ENCODE measurements around the gene MAN2A1.

Gene MAN2A1

GRCh38 chr5:109688970-109689739 lies 572 bp upstream of the MAN2A1 start:
- H3K27ac ChIP-seq: peak overlapping the region; percentile 96
- no peaks in the 10 kb centered on the region for H3K36me3 ChIP-seq
- peak; percentile 32 for TF ChIP-seq CTCF (IDR thresholded peaks at IDR 0.05)
- no peaks in the 10 kb centered on the region for H3K27me3 ChIP-seq
- H3K4me3 ChIP-seq (ENCODE audit: low read depth in 1 of 2, low read length in 1 of 2): peak overlapping the region; percentile 94 to 97
- H3K9me3 ChIP-seq: no peaks in the 10 kb centered on the region
- H3K4me1 ChIP-seq (ENCODE audit: control insufficient read depth in 1 of 2, insufficient read depth in 1 of 2, low read depth in 1 of 2, low read length in 1 of 2): peaks cover 32 to 33% of the 10 kb centered on the region in 2 experiments

- Histone ChIP-seq H3K36me3 (no peaks in the 10 kb centered on the region), H3K27ac (peak overlapping the region; percentile 96), H3K9me3 (no peaks in the 10 kb centered on the region), H3K27me3 (no peaks in the 10 kb centered on the region), H3K4me3 (ENCODE audit: low read depth in 1 of 2, low read length in 1 of 2) (peak overlapping the region; percentile 94 to 97), H3K4me1 (ENCODE audit: control insufficient read depth in 1 of 2, insufficient read depth in 1 of 2, low read depth in 1 of 2, low read length in 1 of 2) (peaks cover 23 to 33% of the 10 kb centered on the region in 2 experiments)
- no peak for TF ChIP-seq CTCF (IDR thresholded peaks at IDR 0.05)
Measured at GRCh38 chr5:109690242-109690974, 681 bp downstream of the MAN2A1 start.

DNA sequence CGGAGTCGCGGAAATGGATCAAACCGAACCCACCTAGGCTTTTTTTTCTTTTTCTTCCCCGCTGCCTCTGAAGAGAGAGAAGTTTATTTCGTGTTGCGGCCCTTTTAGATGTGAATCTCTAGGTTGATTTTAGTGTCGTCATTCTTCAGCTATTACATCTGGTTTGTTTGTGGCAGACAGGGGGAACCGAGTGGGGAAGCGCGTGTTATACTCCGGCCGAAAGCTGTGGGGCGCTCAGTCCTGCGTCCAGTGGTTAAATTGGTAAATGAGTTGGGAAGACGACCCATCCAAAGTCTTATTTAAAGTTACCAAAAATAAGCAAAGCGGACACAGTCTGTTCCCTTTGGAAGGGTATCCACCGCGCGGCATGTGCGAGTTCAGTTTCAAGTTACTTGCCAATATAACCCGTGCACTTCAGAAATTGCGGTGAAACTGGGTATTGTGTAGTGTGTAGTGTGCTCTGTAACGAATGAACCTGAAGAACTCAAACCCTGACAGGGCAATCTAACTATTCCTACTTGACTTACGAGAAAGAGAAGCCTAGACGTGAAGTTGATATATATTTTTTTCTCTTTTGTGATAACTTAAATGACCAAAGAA lies 1.3 kb downstream of the MAN2A1 start:
- Histone ChIP-seq H3K9me3 (no peaks in the 10 kb centered on the region), H3K4me3 (ENCODE audit: low read depth in 1 of 2, low read length in 1 of 2) (peak overlapping the region; percentile 94 to 97), H3K4me1 (ENCODE audit: control insufficient read depth in 1 of 2, insufficient read depth in 1 of 2, low read depth in 1 of 2, low read length in 1 of 2) (peaks cover 22 to 33% of the 10 kb centered on the region in 2 experiments), H3K36me3 (no peaks in the 10 kb centered on the region), H3K27ac (peak overlapping the region; percentile 96), H3K27me3 (no peaks in the 10 kb centered on the region)
- TF ChIP-seq CTCF (IDR thresholded peaks at IDR 0.05): peak; percentile 64

DNA sequence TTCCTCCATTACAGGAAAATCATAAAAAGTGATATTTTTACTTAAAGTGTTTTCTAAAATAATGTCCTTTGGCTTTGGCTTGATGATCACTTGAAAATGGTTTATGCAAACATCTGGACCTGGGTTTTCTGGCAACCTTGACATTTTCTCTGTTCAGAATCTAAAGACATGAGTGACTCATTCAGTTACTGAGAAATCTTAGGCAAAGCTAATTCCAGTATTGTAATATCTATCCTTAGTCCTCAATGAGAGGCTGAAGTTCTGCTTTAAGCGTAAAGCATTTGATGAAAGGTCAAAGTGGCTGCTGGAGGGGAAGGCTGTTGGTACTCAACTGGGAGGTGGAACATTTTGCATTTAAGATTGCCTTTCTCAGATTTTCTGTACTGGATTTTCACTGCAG lies 2.3 kb downstream of the MAN2A1 start:
- no peaks in the 10 kb centered on the region for H3K27me3 ChIP-seq
- no peak for TF ChIP-seq CTCF (IDR thresholded peaks at IDR 0.05)
- H3K27ac ChIP-seq: no peak overlapping the region
- peaks cover 22 to 33% of the 10 kb centered on the region in 2 experiments for H3K4me1 ChIP-seq (ENCODE audit: control insufficient read depth in 1 of 2, insufficient read depth in 1 of 2, low read depth in 1 of 2, low read length in 1 of 2)
- H3K9me3 ChIP-seq: no peaks in the 10 kb centered on the region
- H3K4me3 ChIP-seq (ENCODE audit: low read depth in 1 of 2, low read length in 1 of 2): no peak overlapping the region
- H3K36me3 ChIP-seq: no peaks in the 10 kb centered on the region

DNA sequence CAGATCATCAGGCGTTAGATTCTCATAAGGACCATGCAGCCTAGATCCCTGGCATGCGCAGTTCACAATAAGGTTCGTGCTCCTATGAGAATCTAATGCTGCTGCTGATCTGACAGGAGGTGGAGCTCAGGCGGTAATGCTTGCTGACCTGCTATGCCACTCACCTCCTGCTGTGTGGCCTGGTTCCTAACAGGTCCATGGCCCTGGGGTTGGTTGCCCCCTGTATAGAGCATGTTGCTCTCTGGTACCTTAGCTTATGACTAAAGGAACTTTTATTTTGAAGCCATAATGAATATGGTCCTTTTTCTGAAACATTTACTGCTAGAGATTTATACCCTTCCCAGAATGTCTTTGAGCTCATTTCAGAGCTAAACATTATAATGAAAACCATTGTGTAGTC lies 3.1 kb downstream of the MAN2A1 start:
- Histone ChIP-seq H3K27ac (no peak overlapping the region), H3K4me3 (ENCODE audit: low read depth in 1 of 2, low read length in 1 of 2) (no peak overlapping the region), H3K36me3 (no peaks in the 10 kb centered on the region), H3K9me3 (no peaks in the 10 kb centered on the region), H3K4me1 (ENCODE audit: control insufficient read depth in 1 of 2, insufficient read depth in 1 of 2, low read depth in 1 of 2, low read length in 1 of 2) (peaks cover 20 to 29% of the 10 kb centered on the region in 2 experiments), H3K27me3 (no peaks in the 10 kb centered on the region)
- no peak for TF ChIP-seq CTCF (IDR thresholded peaks at IDR 0.05)
